Left renal pelvis (tissue), 4 donors: Measurements from ENCODE around the gene NOLC1. TPM values are rescaled to one million over a fixed set of nuclear protein-coding genes. Genes with fewer than 3 reads are reported as not detected.
A peak's percentile ranks its signal among the peaks of the same experiment; 100 is the strongest.

Experiments used
- DNase-seq, 4 donors: peaks; one replicate each; pipeline ENCODE4 v3.0.0-alpha.2; 2013; ENCODE audit warnings: low read depth in 4 of 4, low spot score in 3 of 4
- polyA plus RNA-seq, 4 donors: library from polyadenylated mRNA; unstranded; fragments of 120-200 nt; gene quantifications; one replicate each; pipeline ENCODE4 v1.2.1, GENCODE V29; 2013; ENCODE audit not compliant: insufficient read length in 4 of 4

Gene NOLC1
- polyA plus RNA-seq, 4 donors, result 76.6 to 103 (median 92.3) TPM

- DNase-seq, result peak; percentile 82 to 92 (median 86)
Observed at GRCh38 chr10:102120991-102121738, 31.0 kb upstream of the NOLC1 start.

DNA sequence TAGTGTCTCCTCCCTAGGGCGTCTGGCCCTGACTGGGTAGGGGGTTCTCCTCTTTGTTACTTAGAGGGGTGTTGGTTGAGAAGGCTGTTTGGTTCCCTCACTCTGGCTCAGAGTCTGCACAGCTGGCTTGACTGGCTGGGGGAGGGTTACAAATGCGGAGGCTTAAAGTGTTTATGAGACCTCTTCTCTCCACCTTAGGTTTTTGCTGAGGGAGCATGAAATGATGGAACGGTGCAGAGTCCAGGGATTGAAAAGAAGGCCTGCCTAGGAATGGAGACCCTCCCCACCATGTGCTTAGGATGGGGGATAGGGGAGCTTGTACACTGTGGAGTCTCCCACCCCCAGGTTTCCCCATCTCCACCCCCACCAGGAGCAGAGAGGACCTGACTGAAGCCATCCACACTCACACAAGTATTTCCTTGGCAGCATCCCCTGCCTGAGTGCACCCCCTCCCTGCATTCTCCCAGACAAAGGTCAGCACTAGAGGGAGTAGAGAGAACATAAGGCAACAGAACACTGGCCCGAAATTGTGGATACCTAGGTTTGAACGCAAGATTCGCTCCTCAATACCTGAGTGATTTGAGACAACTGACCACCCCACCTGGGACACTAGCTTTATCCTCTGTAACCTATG, 30.3 kb upstream of the NOLC1 start:
- DNase-seq, result no peak

DNA sequence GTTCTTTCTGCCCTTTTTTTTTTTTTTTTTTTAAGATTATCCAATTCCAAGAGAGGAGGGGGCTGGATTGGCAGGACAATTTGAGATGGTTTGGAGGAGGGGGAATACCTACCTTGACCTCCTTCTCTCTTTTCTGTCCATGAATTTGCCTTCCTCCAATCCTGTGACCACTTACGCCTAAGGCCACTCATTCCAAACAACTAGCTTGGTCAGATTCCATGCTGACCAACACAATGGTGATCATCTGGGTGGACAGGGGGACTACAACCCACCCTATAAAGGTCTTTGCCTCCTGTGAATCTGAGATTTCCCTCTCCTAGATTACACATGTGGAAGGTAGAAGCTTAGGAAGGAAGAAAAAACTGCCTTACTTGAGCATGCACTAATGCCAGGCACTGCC, 29.7 kb upstream of the NOLC1 start:
- DNase-seq, result no peak

GRCh38 chr10:102123223-102123622, 29.0 kb upstream of the NOLC1 start:
- no peak for DNase-seq

DNA sequence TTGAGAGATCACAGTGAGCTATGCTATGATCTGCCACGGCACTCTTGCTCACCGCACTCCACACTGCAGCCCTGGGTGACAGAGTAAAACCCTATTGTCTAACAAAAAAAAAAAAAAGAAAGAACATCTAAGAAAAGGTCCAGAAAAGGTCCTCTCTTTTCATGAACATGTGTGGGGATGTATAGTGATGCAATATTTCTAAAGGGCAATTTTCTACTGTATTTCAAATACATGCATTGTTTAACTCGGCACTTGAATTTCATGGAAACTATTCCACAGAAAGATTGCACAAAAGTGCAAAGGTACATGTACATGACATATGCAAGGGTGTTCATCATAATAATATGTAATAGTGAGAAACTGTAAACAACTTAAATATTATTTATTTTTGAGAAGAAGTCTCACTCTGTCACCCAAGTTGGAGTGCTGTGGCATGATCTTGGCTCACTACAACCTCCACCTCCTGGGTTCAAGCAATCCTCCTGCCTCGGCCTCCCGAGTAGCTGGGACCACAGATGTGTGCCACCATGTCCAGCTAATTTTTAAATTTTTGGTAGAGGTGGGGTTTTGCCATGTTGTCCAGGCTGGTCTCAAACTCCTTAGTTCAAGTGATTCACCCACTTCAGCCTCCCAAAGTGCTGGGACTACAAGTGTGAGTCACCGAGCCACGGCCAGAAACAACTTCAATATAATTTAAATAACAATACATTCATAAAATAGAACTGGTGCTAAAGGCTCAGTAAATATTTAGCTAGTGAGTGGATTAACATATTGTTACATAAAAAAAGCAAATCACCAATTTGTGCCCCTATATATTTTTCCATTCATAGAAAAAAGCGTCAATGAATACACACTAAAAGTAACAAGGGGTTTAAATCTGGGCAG, 20.7 kb upstream of the NOLC1 start:
- DNase-seq, result no peak

DNA sequence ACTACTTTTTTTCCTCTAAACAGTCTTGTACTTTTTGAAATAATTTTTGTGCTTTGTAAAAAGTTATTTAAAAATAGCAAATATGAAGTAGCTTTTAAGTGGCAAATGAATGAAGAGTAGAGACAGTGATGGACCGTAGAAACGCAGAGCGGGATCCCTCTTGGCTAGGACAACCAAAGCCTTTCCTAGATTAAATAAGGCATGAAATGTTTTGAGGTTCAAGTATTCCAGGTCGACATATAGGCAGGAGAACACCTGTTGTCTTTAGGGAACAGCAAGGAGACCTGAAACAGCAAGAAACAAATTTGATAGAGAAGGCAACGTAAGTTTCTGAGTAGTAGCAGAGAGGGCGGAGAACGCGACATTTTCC, 20.0 kb upstream of the NOLC1 start:
- no peak for DNase-seq

- DNase-seq, result peak; percentile 97 to 99 (median 98)
Observed at GRCh38 chr10:102132563-102133372, 19.4 kb upstream of the NOLC1 start, which contains the start of gene PPRC1. TSS of gene PPRC1 (plus strand) at chr10:102133040. CDS start at chr10:102133069, 29 bp downstream.

DNA sequence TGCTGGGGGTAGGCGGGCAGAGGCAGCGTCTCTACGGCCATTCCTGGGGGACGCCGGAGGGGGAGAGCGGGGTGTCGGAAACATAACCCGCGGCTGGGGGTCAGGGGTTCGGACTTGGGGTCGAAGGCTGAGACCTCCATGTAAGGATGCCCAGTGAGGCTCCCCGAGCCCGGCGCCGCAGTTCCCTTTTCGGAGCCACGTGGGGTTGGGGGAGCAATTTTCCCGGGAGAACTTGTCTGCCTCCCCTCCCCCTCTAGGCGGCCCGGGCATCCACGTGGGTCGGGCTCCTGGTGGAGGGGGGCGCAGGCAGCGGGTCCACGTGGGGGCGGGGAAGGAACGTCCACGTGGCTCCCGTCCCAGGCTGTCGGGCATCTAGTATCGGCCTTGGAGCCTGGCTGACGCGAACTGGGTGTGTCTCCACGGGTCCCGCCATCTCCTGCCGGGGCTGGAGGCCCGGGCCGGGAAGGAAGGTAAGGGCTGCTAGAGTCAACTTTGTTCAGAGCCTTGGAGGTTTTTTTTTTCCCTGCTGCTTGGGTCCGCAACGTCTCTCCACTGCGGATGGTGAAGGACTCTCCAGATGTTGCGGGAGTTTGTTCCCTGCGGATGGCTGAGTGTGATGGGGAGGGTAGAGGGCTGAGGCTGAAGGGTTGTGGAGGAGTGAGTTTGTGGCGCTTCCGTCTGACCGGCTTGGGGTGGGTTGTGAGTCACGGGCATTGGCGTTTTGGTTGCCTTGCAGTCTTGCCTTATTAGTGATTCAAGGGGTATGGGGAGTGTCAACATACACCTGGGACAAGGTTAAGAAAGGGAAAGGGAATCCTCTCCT, 18.6 kb upstream of the NOLC1 start:
- DNase-seq, result no peak

- no peak for DNase-seq
Observed at GRCh38 chr10:102134416-102134815, 17.8 kb upstream of the NOLC1 start.

DNA sequence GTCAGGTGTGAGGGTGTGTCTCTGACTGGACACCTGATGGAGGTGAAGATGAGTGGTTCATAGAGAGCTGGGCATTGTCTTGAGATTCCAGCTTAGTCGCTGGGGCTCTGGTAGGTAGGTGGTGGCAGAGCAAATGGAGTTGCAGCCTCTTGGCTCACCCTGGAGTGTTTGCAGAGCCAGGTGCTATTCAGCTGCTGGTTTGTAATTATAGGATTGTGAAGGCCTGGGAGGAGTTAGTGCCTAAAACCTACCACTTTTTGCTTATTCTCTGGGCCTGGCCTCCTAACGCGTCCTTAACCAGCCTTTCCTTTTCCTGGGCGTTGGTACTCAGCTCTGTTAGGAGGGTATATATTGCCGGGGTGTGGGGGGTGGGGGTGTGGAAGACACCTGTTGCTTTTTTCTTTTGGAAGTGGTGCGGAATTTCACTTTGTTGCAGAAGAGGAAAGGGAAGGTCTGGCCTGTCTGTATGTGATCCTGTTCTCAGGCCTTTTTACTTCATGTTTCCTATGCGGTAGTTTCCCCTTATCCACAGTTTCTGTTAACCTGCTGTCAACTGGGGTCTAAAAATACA, 16.1 kb upstream of the NOLC1 start:
- DNase-seq, result no peak

DNA sequence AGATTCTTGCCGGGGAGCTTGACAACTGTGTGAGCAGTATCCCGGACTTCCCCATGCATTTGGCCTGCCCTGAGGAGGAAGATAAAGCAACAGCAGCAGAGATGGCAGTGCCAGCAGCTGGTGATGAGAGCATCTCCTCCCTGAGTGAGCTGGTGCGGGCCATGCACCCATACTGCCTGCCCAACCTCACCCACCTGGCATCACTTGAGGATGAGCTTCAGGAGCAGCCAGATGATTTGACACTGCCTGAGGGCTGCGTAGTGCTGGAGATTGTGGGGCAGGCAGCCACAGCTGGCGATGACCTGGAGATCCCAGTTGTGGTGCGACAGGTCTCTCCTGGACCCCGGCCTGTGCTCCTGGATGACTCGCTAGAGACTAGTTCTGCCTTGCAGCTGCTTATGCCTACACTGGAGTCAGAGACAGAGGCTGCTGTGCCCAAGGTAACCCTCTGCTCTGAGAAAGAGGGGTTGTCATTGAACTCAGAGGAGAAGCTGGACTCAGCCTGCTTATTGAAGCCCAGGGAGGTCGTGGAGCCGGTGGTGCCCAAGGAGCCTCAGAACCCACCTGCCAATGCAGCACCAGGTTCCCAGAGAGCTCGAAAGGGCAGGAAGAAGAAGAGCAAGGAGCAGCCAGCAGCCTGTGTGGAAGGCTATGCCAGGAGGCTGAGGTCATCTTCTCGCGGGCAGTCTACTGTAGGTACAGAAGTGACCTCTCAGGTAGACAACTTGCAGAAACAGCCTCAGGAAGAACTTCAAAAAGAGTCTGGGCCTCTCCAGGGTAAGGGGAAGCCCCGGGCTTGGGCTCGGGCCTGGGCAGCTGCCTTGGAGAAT, 12.7 kb upstream of the NOLC1 start:
- no peak for DNase-seq

GRCh38 chr10:102140218-102140617, 12.0 kb upstream of the NOLC1 start:
- DNase-seq, result no peak

- DNase-seq, result no peak
Observed at GRCh38 chr10:102140913-102141540, 11.2 kb upstream of the NOLC1 start.

GRCh38 chr10:102141583-102142107, 10.5 kb upstream of the NOLC1 start:
- no peak for DNase-seq

DNA sequence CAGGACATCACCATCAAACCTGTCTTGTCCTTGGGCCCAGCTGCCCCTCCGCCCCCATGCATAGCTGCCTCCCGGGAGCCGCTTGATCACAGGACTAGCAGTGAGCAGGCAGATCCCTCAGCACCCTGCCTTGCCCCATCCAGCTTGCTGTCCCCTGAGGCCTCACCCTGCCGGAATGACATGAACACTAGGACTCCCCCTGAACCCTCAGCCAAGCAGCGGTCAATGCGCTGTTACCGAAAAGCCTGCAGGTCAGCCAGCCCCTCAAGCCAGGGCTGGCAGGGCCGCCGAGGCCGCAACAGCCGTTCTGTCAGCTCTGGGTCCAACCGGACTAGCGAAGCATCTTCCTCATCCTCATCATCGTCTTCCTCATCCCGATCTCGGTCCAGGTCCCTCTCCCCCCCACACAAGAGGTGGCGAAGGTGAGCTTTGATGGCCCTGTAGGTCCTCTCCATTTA, 5.2 kb upstream of the NOLC1 start:
- no peak for DNase-seq

- DNase-seq, result no peak
Observed at GRCh38 chr10:102147561-102147960, 4.6 kb upstream of the NOLC1 start.

GRCh38 chr10:102148275-102148674, 3.9 kb upstream of the NOLC1 start:
- DNase-seq, result no peak
